ENCODE measurements around the gene HOPX. TPM values are rescaled to one million over a fixed set of nuclear protein-coding genes. Genes with fewer than 3 reads are reported as not detected.
"Not testable (repeated sequence)": the region's sequence is repeated elsewhere in the genome, so short reads cannot be mapped to it uniquely, and the experiment has no call there.

HOPX gene
- total RNA-seq, 2 donors from 2014 or later: 12.2 to 117 TPM

DNA sequence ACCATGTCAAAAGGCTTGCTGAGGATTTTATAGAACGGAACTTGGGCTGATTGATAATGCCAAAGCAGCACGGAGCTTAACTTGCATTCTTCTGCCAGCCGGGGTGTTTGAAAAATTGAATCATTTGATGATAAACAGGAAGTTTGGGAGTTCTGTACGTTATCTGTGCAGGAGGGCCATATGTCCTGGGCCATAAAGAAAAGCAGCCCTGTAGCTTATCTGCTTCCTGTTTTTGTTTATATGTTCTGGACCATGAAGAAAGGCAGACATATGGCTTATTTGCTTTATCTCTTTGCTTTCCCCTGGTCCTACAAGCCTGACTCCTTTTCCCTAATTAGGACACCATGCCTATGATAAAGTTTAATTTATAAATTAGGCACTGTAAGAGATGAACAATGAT, 62.4 kb downstream of the HOPX start:
- H3K27ac ChIP-seq: no peak overlapping the region
- DNase-seq (ENCODE audit: low spot score): no peak
- no peaks in the 10 kb centered on the region for H3K9me3 ChIP-seq
- H3K4me3 ChIP-seq: no peak overlapping the region
- 78% methylated on average over 4 of the region's 4 CpGs for WGBS
- no peaks in the 10 kb centered on the region for H3K4me1 ChIP-seq (replicated peaks)
- TF ChIP-seq POLR2A (IDR thresholded peaks at IDR 0.05) (no peak), POLR2AphosphoS5 (IDR thresholded peaks at IDR 0.05) (no peak)
- TF ChIP-seq, protein P1, sequence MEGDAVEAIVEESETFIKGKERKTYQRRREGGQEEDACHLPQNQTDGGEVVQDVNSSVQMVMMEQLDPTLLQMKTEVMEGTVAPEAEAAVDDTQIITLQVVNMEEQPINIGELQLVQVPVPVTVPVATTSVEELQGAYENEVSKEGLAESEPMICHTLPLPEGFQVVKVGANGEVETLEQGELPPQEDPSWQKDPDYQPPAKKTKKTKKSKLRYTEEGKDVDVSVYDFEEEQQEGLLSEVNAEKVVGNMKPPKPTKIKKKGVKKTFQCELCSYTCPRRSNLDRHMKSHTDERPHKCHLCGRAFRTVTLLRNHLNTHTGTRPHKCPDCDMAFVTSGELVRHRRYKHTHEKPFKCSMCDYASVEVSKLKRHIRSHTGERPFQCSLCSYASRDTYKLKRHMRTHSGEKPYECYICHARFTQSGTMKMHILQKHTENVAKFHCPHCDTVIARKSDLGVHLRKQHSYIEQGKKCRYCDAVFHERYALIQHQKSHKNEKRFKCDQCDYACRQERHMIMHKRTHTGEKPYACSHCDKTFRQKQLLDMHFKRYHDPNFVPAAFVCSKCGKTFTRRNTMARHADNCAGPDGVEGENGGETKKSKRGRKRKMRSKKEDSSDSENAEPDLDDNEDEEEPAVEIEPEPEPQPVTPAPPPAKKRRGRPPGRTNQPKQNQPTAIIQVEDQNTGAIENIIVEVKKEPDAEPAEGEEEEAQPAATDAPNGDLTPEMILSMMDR (IDR thresholded peaks at IDR 0.05): no peak
- H3K36me3 ChIP-seq: no peaks in the 10 kb centered on the region
- no peaks in the 10 kb centered on the region for H3K27me3 ChIP-seq (replicated peaks; ENCODE audit: insufficient read depth)
- intact Hi-C loops (cut with DNase I): no loop called here

DNA sequence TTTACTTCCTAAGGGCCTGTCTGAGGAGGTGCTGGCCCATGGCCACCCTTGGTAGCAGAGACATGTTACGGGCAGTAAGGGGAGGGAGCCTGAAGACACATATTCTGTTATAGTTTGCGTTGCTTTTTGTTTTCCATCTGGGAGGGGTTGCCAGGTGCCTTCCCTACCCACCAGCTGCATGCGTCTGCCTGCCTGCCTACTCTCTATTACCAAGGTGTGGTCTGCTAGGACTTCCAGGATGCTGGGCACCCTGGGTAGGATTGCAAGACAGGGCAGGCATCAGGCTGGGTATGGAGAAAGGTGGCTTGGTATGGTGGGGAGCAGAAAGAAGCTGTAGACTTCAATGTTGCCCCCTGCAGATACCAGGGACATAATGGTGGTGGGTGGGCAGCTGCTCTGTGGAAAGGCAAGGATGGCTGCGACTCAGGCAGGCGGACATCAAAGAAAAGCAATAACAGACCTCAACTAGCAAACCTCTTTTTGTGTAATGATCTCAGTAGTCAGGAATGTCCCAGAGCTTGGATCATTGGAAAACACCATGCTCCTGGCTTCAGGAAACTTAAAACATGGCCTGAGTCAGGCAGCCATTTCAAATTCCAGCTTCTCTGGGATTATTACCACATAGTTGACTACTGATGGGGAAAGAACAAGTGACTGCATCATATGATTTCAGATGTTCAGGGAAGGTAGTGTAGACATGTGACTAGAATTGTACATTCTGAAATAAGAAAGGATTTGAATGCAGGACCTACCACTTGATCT, 67.8 kb downstream of the HOPX start:
- Histone ChIP-seq H3K9me3 (no peaks in the 10 kb centered on the region), H3K27ac (no peak overlapping the region), H3K4me3 (no peak overlapping the region), H3K4me1 (replicated peaks) (no peaks in the 10 kb centered on the region), H3K27me3 (replicated peaks; ENCODE audit: insufficient read depth) (no peaks in the 10 kb centered on the region), H3K36me3 (no peaks in the 10 kb centered on the region)
- TF ChIP-seq POLR2A (IDR thresholded peaks at IDR 0.05) (no peak), POLR2AphosphoS5 (IDR thresholded peaks at IDR 0.05) (peak; percentile 34)
- TF ChIP-seq, protein P1 (IDR thresholded peaks at IDR 0.05): no peak
- DNase-seq (ENCODE audit: low spot score): peak; percentile 26
- intact Hi-C loops (cut with DNase I): no loop called here
- 51% methylated on average over 5 of the region's 5 CpGs for WGBS

GRCh38 chr4:56612282-56612681, 68.8 kb downstream of the HOPX start:
- Histone ChIP-seq H3K27ac (no peak overlapping the region), H3K4me1 (replicated peaks) (no peaks in the 10 kb centered on the region), H3K27me3 (replicated peaks; ENCODE audit: insufficient read depth) (no peaks in the 10 kb centered on the region), H3K4me3 (no peak overlapping the region), H3K9me3 (no peaks in the 10 kb centered on the region), H3K36me3 (no peaks in the 10 kb centered on the region)
- DNase-seq (ENCODE audit: low spot score): no peak
- WGBS: 88% methylated on average over 11 of the region's 11 CpGs
- intact Hi-C loops (cut with DNase I): no loop called here
- TF ChIP-seq POLR2A (IDR thresholded peaks at IDR 0.05): no peak
- TF ChIP-seq, protein P1 (IDR thresholded peaks at IDR 0.05): no peak
- TF ChIP-seq POLR2AphosphoS5 (IDR thresholded peaks at IDR 0.05): no peak

DNA sequence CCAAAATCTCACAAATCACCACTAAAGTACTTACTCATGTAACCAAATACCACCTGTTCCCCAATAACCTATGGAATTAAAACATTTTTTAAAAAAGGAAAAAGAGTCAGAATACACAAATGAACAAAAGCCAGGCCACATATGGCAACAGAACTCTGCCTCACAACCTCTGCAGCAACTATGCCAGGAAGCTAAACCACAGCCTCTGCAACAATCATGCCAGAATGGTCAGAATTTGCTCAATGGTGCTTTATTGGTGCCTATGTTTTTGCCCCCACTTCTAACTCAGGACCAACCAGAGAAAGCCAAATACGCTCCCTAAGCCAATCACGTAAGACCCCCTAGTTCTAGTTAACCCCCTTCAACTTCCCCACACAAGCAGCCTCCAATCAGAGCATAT, 69.6 kb downstream of the HOPX start:
- TF ChIP-seq, protein P1 (IDR thresholded peaks at IDR 0.05): no peak
- TF ChIP-seq POLR2A (IDR thresholded peaks at IDR 0.05) (no peak), POLR2AphosphoS5 (IDR thresholded peaks at IDR 0.05) (no peak)
- no peak for DNase-seq (ENCODE audit: low spot score)
- WGBS: 87% methylated on average over 2 of the region's 2 CpGs

GRCh38 chr4:56610170-56610569, 70.9 kb downstream of the HOPX start:
- H3K4me3 ChIP-seq; H3K9me3 ChIP-seq; DNase-seq (ENCODE audit: low spot score); H3K36me3 ChIP-seq; intact Hi-C loops (cut with DNase I); H3K27me3 ChIP-seq (replicated peaks; ENCODE audit: insufficient read depth); H3K4me1 ChIP-seq (replicated peaks); H3K27ac ChIP-seq: not testable (repeated sequence)

More for the DNA sequence above, 69.6 kb downstream of the HOPX start:
- Histone ChIP-seq H3K4me3 (no peak overlapping the region), H3K4me1 (replicated peaks) (no peaks in the 10 kb centered on the region), H3K36me3 (no peaks in the 10 kb centered on the region), H3K27ac (no peak overlapping the region), H3K27me3 (replicated peaks; ENCODE audit: insufficient read depth) (no peaks in the 10 kb centered on the region), H3K9me3 (no peaks in the 10 kb centered on the region)
- intact Hi-C loops (cut with DNase I): no loop called here
